ENCODE data around the gene RAB9A. TPM values are rescaled to one million over a fixed set of nuclear protein-coding genes. Genes with fewer than 3 reads are reported as not detected.

Gene RAB9A
- total and polyA plus RNA-seq, 9 of the 15 experiments (the other 6 are each of a cell fraction or from before 2014, with no cell fraction given), result 13.5 to 20.8 (median 17.7) TPM

- in situ Hi-C loops (cut with MboI) (no loop called here), intact Hi-C loops (cut with micrococcal nuclease) (loop anchor here (5.0 kb wide), 1 partner anchor 33 kb away; the partner anchor contains the start of genes OFD1 and TRAPPC2)
- Histone ChIP-seq H3K27ac (ENCODE audit: extremely low read depth, low read depth, low read length) (peak overlapping the region; percentile 24; the same call in 2 of the 3 replicates), H3K4me1 (replicated peaks in 1 of 2; ENCODE audit: control insufficient read depth in 2 of 2, insufficient read depth in 2 of 2, low read length in 2 of 2) (peaks cover 4 to 47% of the 10 kb centered on the region in 2 experiments), H3K4me2 (ENCODE audit: insufficient read depth, low read length) (peak overlapping the region; percentile 14; the same call in 1 of the 2 replicates), H3K27me3 (ENCODE audit: control insufficient read depth in 2 of 2, insufficient read depth in 2 of 2, low read length in 2 of 2) (no peaks in the 10 kb centered on the region), H3K79me2 (ENCODE audit: control insufficient read depth, insufficient read depth, low read length) (peaks cover 95% of the 10 kb centered on the region), H3K4me3 (no peak overlapping the region), H3K9me1 (ENCODE audit: control insufficient read depth, insufficient read depth, low read length) (no peaks in the 10 kb centered on the region), H3K9ac (ENCODE audit: insufficient read depth in 1 of 2, low read depth in 2 of 2, low read length in 2 of 2) (no peak overlapping the region), H3K9me3 (replicated peaks; ENCODE audit: control insufficient read depth, insufficient read depth, low read depth, low read length) (no peaks in the 10 kb centered on the region), H4K20me1 (replicated peaks; ENCODE audit: control insufficient read depth, insufficient read depth, low read length) (peaks cover 17% of the 10 kb centered on the region; the same call in 1 of the 2 replicates), H3K36me3 (ENCODE audit: control insufficient read depth, insufficient read depth, low read length) (peaks cover 19% of the 10 kb centered on the region; the same call in 2 of the 3 replicates), H2AFZ (ENCODE audit: low read depth, low read length) (no peak overlapping the region)
- POLR2A ChIA-PET, result interaction anchor here (0.9 to 1.5 kb wide), 5 partner anchors 10 to 35 kb away, joined by 3 to 6 read pairs (median 4); partner anchors contain the start of genes OFD1 and TRAPPC2
- BruUV-seq (replicated peaks), result no TSS peak
- FAIRE-seq (peak; percentile 84), ATAC-seq (peak; percentile 91), DNase-seq (ENCODE audit: extremely low read depth in 1 of 4, low spot score in 3 of 4) (peak; percentile 28 to 81 (median 60))
- 25% methylated on average over 6 of the region's 7 CpGs for whole genome bisulfite sequencing (ENCODE audit: insufficient coverage, low coverage, missing lambda C conversion rate)
- CTCF ChIA-PET (ENCODE audit: low intra/inter-chr PET ratio), result no interaction called here
- TF ChIP-seq, protein P1, sequence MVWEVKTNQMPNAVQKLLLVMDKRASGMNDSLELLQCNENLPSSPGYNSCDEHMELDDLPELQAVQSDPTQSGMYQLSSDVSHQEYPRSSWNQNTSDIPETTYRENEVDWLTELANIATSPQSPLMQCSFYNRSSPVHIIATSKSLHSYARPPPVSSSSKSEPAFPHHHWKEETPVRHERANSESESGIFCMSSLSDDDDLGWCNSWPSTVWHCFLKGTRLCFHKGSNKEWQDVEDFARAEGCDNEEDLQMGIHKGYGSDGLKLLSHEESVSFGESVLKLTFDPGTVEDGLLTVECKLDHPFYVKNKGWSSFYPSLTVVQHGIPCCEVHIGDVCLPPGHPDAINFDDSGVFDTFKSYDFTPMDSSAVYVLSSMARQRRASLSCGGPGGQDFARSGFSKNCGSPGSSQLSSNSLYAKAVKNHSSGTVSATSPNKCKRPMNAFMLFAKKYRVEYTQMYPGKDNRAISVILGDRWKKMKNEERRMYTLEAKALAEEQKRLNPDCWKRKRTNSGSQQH (CRISPR knock-in tag; IDR thresholded peaks at IDR 0.05), result no peak
- no peak for TF ChIP-seq FOXP1 (CRISPR knock-in tag; IDR thresholded peaks at IDR 0.05)
- TF ChIP-seq MEIS2 (IDR thresholded peaks at IDR 0.05; ENCODE audit: partially characterized antibody), result peak; percentile 17
- no peak for TF ChIP-seq POLR3A (IDR thresholded peaks at IDR 0.05; ENCODE audit: borderline replicate concordance, extremely low read depth, insufficient read depth, insufficient read length)
- no peak for TF ChIP-seq HOXB6 (CRISPR knock-in tag; IDR thresholded peaks at IDR 0.05; ENCODE audit: borderline replicate concordance)
- TF ChIP-seq BACH1 (tag; IDR thresholded peaks at IDR 0.05), result no peak
- no peak for TF ChIP-seq TCF3 (CRISPR knock-in tag; IDR thresholded peaks at IDR 0.05)
- TF ChIP-seq BRF1 (IDR thresholded peaks at IDR 0.05; ENCODE audit: borderline replicate concordance, extremely low read depth, insufficient read length), result no peak
- TF ChIP-seq ZBTB49 (CRISPR knock-in tag; IDR thresholded peaks at IDR 0.05; ENCODE audit: borderline replicate concordance), result no peak
- TF ChIP-seq FOSL1 (tag; conservative IDR thresholded peaks at IDR 0.05), result peak; percentile 69
- TF ChIP-seq SLC30A9 (CRISPR knock-in tag; IDR thresholded peaks at IDR 0.05), result no peak
- no peak for TF ChIP-seq SP2 (IDR thresholded peaks at IDR 0.05; ENCODE audit: extremely low read depth, low read depth, low read length, poor library complexity, severe bottlenecking)
- TF ChIP-seq VEZF1 (CRISPR knock-in tag; IDR thresholded peaks at IDR 0.05), result peak; percentile 59
- TF ChIP-seq NCOR1 (IDR thresholded peaks at IDR 0.05), result 0 out of 2 replicates have a peak, but pooled peaks have one; percentile 13
- no peak for TF ChIP-seq POLR2AphosphoS2 (IDR thresholded peaks at IDR 0.05; ENCODE audit: low read length)
- TF ChIP-seq KAT8 (IDR thresholded peaks at IDR 0.05; ENCODE audit: low read depth), result no peak
These were observed 10.4 kb downstream of the RAB9A start for GRCh38 chrX:13699183-13699826.
